Psoas muscle (tissue), 8 donors: ENCODE results near the gene AJUBA. TPM values are rescaled to one million over a fixed set of nuclear protein-coding genes. Genes with fewer than 3 reads are reported as not detected.

ENCODE experiments used
- ATAC-seq, 4 donors: fragments of 200-7000 bp; cut with Tn5 transposase; one replicate each; pipeline ENCODE4 v1.9.1; 2020; ENCODE audit warnings: moderate library complexity in 3 of 4, mild to moderate bottlenecking in 2 of 4
- DNase-seq, 2 donors: peaks; one replicate each; pipeline ENCODE4 v3.0.0-alpha.2; 2020
- H3K27ac ChIP-seq: fragments of 200-600 bp; one replicate; pipeline ENCODE4 v1.8.0; 2022
- H3K27me3 ChIP-seq, 3 donors: fragments of 200-600 bp in 1 of 3; one replicate each; pipeline versions ENCODE4 v1.6.1 to v1.8.0; 2013 to 2022; ENCODE audit warnings: low read length in 2 of 3, mild to moderate bottlenecking in 2 of 3, moderate library complexity in 1 of 3; ENCODE audit not compliant: insufficient read depth in 3 of 3
- H3K36me3 ChIP-seq, 2 donors: fragments of 200-600 bp in 1 of 2; one replicate each; pipeline versions ENCODE4 v1.6.1 to v1.8.0; 2013 to 2022; ENCODE audit warnings: low read depth in 1 of 2, mild to moderate bottlenecking in 1 of 2, moderate library complexity in 1 of 2; ENCODE audit not compliant: insufficient read depth in 1 of 2
- H3K4me1 ChIP-seq: fragments of 200-600 bp; one replicate; pipeline ENCODE4 v1.8.0; 2022
- H3K4me3 ChIP-seq: fragments of 200-600 bp; one replicate; pipeline ENCODE4 v1.8.0; 2022; ENCODE audit warnings: mild to moderate bottlenecking
- H3K9me3 ChIP-seq: fragments of 200-600 bp; one replicate; pipeline ENCODE4 v1.8.0; 2022
- WGBS, 3 donors: extraction: QIAGEN DNeasy Blood & Tissue Kit; methylation state at CpG; one replicate each; pipeline versions ENCODE4 v1.1.6 to v1.1.7; 2013; 5-methylcytosine and 5-hydroxymethylcytosine counted together
- intact Hi-C, 2 donors: fragments of 100-400 bp; cut with DNase I; formaldehyde crosslinking; loops; one replicate each; pipeline versions ENCODE4 v1.11.0 to v1.14.2; 2022
- polyA plus RNA-seq, 3 donors: library from polyadenylated mRNA; stranded (reverse); fragments of 200-250 nt; gene quantifications; one replicate each; pipeline ENCODE4 v1.2.3, GENCODE V29; 2013
- total RNA-seq, 4 donors: library from RNA; stranded (reverse); fragmentation: NEBNext Ultra II Directional in 2 of 4; extraction: Animal tissue kit (Norgen Biotek cat#: 25700) in 2 of 4; gene quantifications; one replicate each; pipeline versions ENCODE4 v1.2.1 to v1.2.4, GENCODE V29; 2021 to 2023
- TF ChIP-seq, protein P1 (sequence below): fragments of 200-600 bp; IDR thresholded peaks from one replicate; pipeline ENCODE4 v1.8.0; 2022; ENCODE audit warnings: antibody characterized with exemption
- donor health status: healthy with polysubstance abuse.
- donor health status: DM: no; HTN: no; CAD: no; lungs with moderate emphysema.
- donor health status: Bipolar disorder and iron deficiency.
- donor health status: healthy.
- donor health status: DM: yes; HTN: yes; CAD: no.
- donor health status: DM: no; HTN: no; CAD: no.
- donor health status: DM: no; HTN: no; CAD: no.
- donor health status: DM: yes; HTN: yes; CAD: no.

AJUBA gene
- total and polyA plus RNA-seq, 7 donors, result 0.65 to 1.5 (median 0.95) TPM

DNA sequence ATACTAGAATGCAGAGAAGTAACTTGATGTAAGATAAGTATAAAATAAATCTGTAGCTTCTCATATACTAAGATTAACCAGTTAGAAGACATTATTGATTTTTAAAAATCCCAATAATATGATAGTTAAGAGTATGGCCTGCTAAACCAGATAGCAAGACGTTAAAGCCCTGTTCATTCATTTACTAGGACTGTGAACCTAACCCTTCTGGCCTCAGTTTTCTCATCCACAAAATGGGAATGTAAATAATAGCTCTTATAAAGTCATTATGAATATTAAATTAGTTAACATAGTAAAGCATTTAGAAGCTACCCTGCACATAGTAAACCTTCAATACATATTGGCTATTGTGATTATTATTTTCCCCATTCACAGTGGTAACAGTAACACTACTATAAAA, 47.2 kb downstream of the AJUBA start:
- 89 to 93% (median 90%) methylated on average over 1 of the region's 1 CpG for WGBS, 3 donors
- ATAC-seq (no peak), DNase-seq (no peak)
- no peaks in the 10 kb centered on the region for H3K9me3 ChIP-seq
- no peaks in the 10 kb centered on the region for H3K36me3 ChIP-seq
- TF ChIP-seq, protein P1, sequence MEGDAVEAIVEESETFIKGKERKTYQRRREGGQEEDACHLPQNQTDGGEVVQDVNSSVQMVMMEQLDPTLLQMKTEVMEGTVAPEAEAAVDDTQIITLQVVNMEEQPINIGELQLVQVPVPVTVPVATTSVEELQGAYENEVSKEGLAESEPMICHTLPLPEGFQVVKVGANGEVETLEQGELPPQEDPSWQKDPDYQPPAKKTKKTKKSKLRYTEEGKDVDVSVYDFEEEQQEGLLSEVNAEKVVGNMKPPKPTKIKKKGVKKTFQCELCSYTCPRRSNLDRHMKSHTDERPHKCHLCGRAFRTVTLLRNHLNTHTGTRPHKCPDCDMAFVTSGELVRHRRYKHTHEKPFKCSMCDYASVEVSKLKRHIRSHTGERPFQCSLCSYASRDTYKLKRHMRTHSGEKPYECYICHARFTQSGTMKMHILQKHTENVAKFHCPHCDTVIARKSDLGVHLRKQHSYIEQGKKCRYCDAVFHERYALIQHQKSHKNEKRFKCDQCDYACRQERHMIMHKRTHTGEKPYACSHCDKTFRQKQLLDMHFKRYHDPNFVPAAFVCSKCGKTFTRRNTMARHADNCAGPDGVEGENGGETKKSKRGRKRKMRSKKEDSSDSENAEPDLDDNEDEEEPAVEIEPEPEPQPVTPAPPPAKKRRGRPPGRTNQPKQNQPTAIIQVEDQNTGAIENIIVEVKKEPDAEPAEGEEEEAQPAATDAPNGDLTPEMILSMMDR, result no peak
- H3K4me1 ChIP-seq, result no peaks in the 10 kb centered on the region
- H3K4me3 ChIP-seq, result no peak overlapping the region
- no peak overlapping the region for H3K27ac ChIP-seq
- intact Hi-C loops, result loop anchor here in 1 of 2 donors (10.0 kb wide), 1 partner anchor 50 kb away; the partner anchor contains the start of gene AJUBA
- no peaks in the 10 kb centered on the region for H3K27me3 ChIP-seq

DNA sequence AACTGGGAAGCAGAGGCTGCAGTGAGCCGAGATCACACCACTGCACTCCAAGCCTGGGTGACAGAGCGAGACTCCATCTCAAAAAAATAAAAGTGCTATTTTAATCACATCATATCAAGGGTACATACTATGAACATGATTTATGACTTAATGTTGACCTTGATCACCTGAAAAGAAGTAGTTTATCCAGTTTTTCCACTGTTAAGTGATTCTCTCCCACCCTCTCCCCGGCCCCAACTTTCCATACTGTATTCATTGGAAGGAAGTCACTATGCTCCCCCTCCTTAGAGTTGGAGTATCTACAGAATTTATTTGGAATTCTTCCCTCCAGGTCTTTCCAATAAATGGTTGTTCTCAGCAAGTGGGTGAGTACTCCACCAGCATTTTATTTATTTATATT, 50.2 kb downstream of the AJUBA start:
- intact Hi-C loops, result loop anchor here (2.0 to 10.0 kb wide), 2 partner anchors 23 to 53 kb away; partner anchors contain the start of gene AJUBA (in 1 of the 2)
- Histone ChIP-seq H3K36me3 (peaks cover 0 to 8% of the 10 kb centered on the region in 2 donors), H3K27ac (no peak overlapping the region), H3K27me3 (no peaks in the 10 kb centered on the region), H3K4me3 (no peak overlapping the region), H3K4me1 (peaks cover 15% of the 10 kb centered on the region), H3K9me3 (no peaks in the 10 kb centered on the region)
- ATAC-seq (no peak), DNase-seq (no peak)
- WGBS, 3 donors, result 80 to 95% (median 83%) methylated on average over 2 to 3 of the region's 3 CpGs
- TF ChIP-seq, protein P1, result no peak

DNA sequence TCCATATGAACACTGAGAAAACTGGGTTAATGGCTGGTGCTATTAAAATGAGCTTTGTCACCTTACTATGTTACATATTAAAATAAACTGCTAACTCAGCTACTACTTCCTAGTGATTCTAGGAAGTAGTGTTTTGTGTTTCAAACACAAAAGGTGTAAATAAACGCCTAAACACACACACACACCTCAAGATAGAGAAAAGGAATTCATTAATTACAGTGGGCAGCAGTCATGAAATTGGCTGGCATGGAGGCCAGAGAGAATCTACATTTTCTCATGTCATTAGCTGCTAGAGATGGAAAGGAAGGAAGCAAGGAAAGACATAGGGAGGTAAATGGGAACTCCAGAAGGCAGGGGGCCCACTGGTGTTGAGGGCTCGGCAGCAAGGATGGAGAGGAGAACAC, 52.4 kb downstream of the AJUBA start:
- DNase-seq (no peak), ATAC-seq (peak in 3 of 4 donors; percentile 27 to 64 (median 41))
- Histone ChIP-seq H3K27ac (peak overlapping the region; percentile 88), H3K36me3 (peaks cover 0 to 30% of the 10 kb centered on the region in 2 donors), H3K9me3 (no peaks in the 10 kb centered on the region), H3K27me3 (no peaks in the 10 kb centered on the region), H3K4me3 (peak overlapping the region; percentile 90), H3K4me1 (peaks cover 16% of the 10 kb centered on the region)
- TF ChIP-seq, protein P1, result no peak
- WGBS, 3 donors, result 0 to 3% (median 2%) methylated on average over 2 of the region's 2 CpGs
- intact Hi-C loops, result loop anchor here in 1 of 2 donors (10.0 kb wide), 1 partner anchor 55 kb away; the partner anchor contains the start of gene AJUBA

DNA sequence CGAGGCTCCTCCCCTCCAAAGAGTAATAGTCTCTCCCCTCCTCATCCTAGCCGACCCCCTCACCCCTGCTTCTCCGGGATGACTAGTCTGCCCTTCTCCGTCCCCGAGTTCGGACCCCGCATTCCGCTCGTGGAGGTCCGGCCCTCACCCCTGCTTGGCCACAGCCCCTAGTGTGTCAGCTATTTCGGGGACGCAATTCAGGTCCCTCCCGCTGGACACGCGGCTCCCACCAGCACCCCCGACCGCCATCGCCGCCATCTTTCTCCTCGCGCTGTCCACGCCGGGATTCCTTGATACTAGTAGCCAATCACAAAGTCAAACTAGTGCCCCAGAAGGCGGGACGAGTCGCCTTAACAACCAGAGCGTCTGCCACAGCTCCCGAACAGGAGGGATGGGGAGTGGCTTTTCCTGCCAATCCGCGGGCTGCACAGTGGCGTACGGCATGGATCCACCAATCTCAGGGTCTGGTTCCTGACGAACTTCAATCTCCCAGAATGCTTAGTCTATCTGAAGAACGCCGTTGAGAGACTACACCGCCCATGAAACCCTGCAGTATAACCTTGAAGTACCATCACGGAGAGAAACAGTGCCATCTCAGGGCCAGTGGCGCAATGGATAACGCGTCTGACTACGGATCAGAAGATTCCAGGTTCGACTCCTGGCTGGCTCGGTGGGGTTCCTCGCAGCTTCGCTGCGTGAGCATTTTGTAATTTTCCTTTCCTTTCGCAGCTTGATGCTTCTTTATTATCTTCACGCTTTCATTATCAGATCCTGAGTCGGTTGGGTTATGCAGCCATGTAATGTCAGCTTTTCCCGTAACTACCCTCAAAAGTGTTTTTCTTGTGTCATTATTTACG, 53.0 kb downstream of the AJUBA start, which contains the start of gene PRMT5:
Gene PRMT5, minus strand, starts transcription at position 273 of the 857 bp plus-strand sequence. Its CDS starts 15 bp downstream, at position 258.
- Histone ChIP-seq H3K4me3 (peak within 1 kb of the TSS; percentile 90), H3K9me3 (no peaks in the 10 kb centered on the region), H3K27me3 (no peaks in the 10 kb centered on the region), H3K4me1 (peaks cover 16% of the 10 kb centered on the region), H3K36me3 (peaks cover 0 to 36% of the 10 kb centered on the region in 2 donors), H3K27ac (peak within 1 kb of the TSS; percentile 90)
- intact Hi-C loops, result no loop called here
- peak; percentile 93 to 98 (median 96) for ATAC-seq
- 0% methylated on average over 51 of the region's 51 CpGs for WGBS, 3 donors
- peak; percentile 99 to 100 for DNase-seq
- TF ChIP-seq, protein P1, result no peak
